8988T (cell line): Measurements from ENCODE around the gene SYT1.

Source experiments
- DNase-seq: peaks from one replicate; pipeline ENCODE4 v3.0.0; 2011

SYT1 gene

GRCh38 chr12:79301181-79301580, 436.6 kb downstream of the SYT1 start:
- no peak for DNase-seq

GRCh38 chr12:79302162-79302814, 437.7 kb downstream of the SYT1 start:
- no peak for DNase-seq

- no peak for DNase-seq
Measured at GRCh38 chr12:79307340-79307739, 442.8 kb downstream of the SYT1 start.

DNA sequence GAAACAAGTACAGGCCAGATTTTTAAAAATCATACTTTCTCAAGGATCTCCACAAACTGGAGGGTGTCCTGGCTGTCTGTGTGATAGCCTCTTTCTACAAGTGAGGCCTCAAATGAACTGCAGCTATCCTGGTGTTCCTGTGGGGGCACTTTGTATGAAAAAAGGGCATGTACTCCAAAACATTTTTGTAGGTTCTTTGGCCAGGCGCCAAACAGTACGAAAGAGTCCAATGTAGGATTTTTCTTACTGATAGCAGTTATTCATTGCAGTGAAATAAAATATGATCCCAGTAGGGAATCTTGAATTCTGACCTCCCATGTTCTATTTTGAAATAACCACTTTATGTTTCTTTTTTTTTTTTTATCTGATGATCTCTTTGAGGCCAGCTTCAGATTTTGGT, 444.5 kb downstream of the SYT1 start:
- no peak for DNase-seq

- DNase-seq = no peak
Measured at GRCh38 chr12:79317179-79317847, 452.7 kb downstream of the SYT1 start.

DNA sequence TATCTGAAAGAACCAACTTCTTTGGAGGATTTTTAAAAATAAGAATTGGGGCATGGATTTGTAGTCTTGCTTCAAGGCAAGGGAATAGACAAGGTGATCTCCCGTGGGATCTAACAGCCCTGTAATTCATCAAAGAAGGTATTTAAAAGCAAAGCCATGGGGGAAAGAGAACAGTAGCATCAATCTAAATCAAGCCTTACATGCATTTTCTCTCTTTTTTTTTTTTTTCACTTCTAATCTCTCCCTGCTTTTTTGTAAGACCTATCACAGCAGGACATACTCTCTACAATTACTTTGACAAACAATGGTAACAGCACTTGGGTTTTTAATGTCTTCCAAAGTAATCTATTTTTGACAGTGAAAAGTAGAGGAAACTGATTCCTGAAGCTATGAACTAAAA, 458.3 kb downstream of the SYT1 start:
- DNase-seq = no peak

GRCh38 chr12:79324571-79324970, 460.0 kb downstream of the SYT1 start:
- no peak for DNase-seq

DNA sequence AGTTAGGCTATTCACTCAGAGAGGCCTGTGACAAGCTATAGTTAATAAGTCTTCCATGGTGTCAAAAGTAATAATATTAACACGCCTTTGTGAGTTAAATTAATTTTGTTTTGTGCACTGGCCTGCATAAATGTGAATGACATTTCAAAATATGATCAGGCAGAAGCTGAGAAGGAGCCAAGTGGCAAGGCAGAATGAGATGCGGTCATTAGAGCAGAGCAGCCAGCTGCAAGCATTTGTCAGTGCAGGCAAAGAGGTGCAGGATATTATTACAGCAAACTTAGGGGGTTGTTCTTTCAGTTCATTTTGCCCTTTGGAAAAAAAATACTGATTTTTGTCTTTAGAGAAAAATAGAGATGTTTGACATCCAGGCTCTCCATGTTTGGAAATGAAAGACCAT, 461.6 kb downstream of the SYT1 start:
- DNase-seq = no peak

GRCh38 chr12:79326663-79327062, 462.1 kb downstream of the SYT1 start:
- no peak for DNase-seq

DNA sequence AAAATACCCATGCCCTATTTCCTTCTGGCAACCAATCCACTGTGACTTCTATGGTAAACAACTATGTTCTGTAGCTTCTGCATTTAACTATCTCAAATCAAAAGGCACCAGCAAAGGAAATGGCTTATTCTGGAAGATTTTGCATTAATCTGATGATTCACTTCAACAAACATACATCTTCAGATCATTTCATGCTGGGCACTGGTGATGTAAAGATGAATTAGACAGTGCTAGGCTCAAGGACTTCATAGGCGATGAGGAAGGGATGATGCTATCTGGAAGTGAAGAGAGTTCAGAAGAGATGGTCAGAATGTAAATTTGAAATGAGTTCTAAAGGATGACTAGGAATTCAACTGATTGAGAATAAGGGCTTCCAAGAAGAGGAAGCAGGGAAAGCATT, 462.9 kb downstream of the SYT1 start:
- DNase-seq = no peak

GRCh38 chr12:79329933-79330332, 465.4 kb downstream of the SYT1 start:
- no peak for DNase-seq

DNA sequence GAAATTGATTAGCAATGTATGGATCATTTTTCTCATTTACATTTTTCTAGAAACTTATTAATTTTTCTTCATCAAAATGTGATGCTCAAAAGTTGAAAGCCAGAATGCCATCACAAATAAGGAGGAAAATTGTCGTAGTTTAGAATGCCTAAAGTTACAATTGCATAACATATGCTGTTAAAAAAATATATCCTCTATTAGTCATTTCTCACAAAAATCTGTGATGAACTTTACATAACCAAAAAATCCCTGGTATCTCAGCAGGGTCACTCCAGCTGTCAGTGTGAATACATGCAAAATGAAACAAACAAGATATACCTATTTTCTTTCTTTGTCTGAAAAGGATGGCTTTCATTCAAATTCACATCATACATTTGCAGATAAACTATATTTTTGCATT, 467.3 kb downstream of the SYT1 start:
- DNase-seq = no peak

DNA sequence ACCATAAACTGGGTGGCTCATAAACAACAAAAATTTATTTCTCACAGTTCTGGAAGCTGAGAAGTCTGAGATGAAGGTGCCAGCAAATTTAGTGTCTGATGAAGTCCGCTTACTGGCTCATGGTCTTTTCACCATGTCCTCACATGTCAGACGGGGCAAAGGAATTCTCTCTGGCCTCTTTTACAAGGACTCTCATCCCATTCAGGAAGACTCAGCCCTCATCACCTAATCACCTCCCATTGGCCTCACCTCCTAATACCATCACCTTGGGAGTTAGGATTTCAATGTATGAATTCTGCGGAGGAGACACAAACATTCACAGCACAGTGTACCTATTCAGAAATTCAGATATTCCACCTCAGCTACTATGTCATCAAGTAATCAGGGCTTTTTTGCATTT, 468.6 kb downstream of the SYT1 start:
- DNase-seq = no peak

DNA sequence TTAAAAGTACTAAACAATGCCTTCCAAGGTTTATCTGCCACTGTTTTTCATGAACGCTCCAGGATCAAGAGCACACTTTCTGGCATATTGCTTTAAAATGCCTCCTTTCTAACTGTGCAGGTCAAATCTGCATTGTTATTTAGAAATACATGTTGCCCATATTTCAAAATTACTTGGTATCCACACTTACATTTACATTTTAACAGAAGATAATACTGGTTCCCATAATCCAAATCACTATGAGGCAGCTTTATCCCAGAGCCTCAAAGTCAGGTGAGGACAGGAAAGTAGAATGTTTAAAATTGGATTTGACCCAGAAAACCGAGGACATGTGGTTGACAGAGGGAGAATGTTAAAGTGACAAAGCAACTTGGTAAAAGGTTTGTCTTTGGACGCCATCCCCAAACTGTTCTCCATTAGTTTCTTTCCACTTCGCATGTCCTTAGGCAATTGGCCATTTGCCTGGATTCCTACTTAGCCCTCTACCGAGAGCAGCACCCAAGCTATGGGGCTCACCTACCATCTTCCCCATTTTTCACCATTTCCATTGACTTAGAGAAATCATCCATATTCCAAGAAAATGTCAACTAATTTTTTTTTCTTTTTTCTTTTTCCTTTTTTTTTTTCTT, 473.2 kb downstream of the SYT1 start:
- no peak for DNase-seq

- no peak for DNase-seq
Measured at GRCh38 chr12:79344855-79345847, 480.6 kb downstream of the SYT1 start.

GRCh38 chr12:79347866-79348265, 483.3 kb downstream of the SYT1 start:
- no peak for DNase-seq

DNA sequence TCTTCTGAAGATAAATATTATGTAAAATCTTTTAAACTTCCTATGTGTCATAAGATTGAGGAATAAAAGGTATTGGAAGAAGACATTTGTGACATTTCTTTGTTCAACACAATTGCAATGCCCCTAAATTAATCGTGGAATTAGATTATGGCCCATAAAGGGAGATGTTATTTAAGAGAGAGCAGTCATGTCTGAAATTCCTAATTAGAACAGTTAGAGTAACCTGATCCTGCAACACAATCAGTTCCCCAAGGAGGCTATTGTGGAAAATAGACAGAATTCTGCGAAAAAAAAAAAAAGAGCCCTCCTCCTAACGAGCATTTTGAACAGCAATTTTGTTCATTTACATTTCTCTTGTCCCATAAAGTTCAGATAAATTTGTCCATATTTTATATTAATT, 486.7 kb downstream of the SYT1 start:
- no peak for DNase-seq

- no peak for DNase-seq
Measured at GRCh38 chr12:79356216-79356615, 491.6 kb downstream of the SYT1 start.

DNA sequence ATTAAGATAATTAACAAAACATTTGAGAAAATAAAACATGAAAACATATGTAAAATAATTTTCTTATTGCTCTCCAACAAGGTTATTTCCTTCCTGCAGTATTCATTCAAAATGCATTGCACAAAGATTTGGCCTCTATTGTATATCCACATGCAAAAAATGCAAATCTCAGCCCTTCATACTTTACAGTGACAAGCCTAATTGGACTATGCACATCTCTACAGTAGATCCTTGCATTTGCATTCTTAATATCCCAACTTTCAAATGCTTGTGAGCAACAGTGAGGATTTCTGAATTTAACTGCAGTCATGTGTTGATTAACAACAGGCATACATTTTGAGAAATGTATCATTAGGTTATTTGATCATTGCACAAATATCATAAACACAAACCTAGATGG, 492.5 kb downstream of the SYT1 start:
- DNase-seq = no peak

DNA sequence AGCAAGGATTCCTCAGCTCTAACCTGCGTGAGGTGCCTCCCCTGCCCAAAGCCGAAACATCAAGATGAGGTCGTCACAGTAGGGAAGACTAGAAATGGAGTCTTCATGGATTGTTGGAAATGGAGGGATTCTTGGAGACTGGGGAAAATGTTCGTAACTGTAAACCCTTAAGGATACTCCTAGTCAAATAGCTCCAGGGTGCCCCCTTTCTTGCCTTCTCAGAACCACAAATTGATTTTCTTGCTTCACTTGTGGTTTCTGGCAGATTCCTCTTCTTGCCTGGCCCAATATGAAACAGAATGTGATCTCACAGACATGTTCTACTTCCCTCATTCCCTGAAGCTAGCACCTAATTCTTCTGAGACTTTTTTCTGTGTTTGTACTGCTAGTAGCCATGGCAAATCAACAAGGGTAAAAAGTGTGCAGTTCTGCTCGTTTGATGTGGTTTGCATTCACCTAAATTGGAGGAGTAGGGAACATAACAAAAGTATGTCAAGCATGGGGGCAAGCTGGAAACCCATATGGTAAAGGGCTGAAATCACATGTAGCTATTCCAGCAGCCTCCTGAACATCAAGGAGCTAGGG, 494.2 kb downstream of the SYT1 start:
- no peak for DNase-seq

GRCh38 chr12:79360286-79360685, 495.7 kb downstream of the SYT1 start:
- no peak for DNase-seq

GRCh38 chr12:79360936-79361335, 496.4 kb downstream of the SYT1 start:
- no peak for DNase-seq

DNA sequence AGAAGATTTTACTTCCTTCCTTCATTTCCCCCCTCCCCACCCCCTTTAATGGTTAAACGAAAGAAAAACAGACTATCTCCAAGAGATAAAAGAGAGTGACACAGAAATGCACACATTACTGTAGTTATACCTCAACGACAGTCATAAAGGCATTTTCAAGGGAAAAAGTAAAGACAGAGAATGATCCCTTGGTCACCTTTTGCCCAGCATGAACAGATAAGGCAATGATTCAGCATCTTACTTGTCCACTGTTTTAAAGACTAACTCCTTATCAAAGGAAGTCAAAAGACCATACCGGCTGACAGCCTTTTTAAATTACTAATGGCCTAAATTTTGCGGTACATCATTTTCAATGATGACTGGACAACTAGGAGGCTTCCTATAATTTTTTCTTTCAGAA, 499.6 kb downstream of the SYT1 start:
- no peak for DNase-seq
